Measurements from ENCODE around the gene MED27.

- TF ChIP-seq ZBTB33 (IDR thresholded peaks at IDR 0.05): no peak
- TF ChIP-seq CHD4 (IDR thresholded peaks at IDR 0.05): no peak
- no peak for TF ChIP-seq SIN3A (IDR thresholded peaks at IDR 0.05; ENCODE audit: low read depth, low read length)
- no peak for TF ChIP-seq CTCF (IDR thresholded peaks at IDR 0.05 in 2 of 3, conservative IDR thresholded peaks at IDR 0.05 in 1 of 3; ENCODE audit: control insufficient read depth in 2 of 3, extremely low read depth in 1 of 3, insufficient read depth in 1 of 3, low read depth in 3 of 3, low read length in 3 of 3)
- no peak for TF ChIP-seq YY1 (IDR thresholded peaks at IDR 0.05; ENCODE audit: low read depth, low read length)
- no peak for TF ChIP-seq CHD1 (IDR thresholded peaks at IDR 0.05; ENCODE audit: low read depth, low read length)
- TF ChIP-seq MTA3 (IDR thresholded peaks at IDR 0.05; ENCODE audit: borderline replicate concordance, low read length): no peak
- no peak for TF ChIP-seq MAX (IDR thresholded peaks at IDR 0.05; ENCODE audit: low read depth, low read length)
- no peak for TF ChIP-seq ATF2 (IDR thresholded peaks at IDR 0.05; ENCODE audit: low read length)
- TF ChIP-seq CBX5 (IDR thresholded peaks at IDR 0.05; ENCODE audit: low read depth): no peak
- TF ChIP-seq, protein P1, sequence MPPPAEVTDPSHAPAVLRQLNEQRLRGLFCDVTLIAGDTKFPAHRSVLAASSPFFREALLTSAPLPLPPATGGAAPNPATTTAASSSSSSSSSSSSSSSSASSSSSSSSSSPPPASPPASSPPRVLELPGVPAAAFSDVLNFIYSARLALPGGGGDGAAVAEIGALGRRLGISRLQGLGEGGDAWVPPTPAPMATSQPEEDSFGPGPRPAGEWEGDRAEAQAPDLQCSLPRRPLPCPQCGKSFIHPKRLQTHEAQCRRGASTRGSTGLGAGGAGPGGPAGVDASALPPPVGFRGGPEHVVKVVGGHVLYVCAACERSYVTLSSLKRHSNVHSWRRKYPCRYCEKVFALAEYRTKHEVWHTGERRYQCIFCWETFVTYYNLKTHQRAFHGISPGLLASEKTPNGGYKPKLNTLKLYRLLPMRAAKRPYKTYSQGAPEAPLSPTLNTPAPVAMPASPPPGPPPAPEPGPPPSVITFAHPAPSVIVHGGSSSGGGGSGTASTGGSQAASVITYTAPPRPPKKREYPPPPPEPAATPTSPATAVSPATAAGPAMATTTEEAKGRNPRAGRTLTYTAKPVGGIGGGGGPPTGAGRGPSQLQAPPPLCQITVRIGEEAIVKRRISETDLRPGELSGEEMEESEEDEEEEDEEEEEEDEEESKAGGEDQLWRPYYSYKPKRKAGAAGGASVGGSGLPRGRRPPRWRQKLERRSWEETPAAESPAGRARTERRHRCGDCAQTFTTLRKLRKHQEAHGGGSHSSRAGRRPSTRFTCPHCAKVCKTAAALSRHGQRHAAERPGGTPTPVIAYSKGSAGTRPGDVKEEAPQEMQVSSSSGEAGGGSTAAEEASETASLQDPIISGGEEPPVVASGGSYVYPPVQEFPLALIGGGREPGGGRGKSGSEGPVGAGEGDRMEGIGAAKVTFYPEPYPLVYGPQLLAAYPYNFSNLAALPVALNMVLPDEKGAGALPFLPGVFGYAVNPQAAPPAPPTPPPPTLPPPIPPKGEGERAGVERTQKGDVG (CRISPR knock-in tag; IDR thresholded peaks at IDR 0.05): no peak
- TF ChIP-seq, protein P2, sequence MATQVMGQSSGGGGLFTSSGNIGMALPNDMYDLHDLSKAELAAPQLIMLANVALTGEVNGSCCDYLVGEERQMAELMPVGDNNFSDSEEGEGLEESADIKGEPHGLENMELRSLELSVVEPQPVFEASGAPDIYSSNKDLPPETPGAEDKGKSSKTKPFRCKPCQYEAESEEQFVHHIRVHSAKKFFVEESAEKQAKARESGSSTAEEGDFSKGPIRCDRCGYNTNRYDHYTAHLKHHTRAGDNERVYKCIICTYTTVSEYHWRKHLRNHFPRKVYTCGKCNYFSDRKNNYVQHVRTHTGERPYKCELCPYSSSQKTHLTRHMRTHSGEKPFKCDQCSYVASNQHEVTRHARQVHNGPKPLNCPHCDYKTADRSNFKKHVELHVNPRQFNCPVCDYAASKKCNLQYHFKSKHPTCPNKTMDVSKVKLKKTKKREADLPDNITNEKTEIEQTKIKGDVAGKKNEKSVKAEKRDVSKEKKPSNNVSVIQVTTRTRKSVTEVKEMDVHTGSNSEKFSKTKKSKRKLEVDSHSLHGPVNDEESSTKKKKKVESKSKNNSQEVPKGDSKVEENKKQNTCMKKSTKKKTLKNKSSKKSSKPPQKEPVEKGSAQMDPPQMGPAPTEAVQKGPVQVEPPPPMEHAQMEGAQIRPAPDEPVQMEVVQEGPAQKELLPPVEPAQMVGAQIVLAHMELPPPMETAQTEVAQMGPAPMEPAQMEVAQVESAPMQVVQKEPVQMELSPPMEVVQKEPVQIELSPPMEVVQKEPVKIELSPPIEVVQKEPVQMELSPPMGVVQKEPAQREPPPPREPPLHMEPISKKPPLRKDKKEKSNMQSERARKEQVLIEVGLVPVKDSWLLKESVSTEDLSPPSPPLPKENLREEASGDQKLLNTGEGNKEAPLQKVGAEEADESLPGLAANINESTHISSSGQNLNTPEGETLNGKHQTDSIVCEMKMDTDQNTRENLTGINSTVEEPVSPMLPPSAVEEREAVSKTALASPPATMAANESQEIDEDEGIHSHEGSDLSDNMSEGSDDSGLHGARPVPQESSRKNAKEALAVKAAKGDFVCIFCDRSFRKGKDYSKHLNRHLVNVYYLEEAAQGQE (IDR thresholded peaks at IDR 0.05; ENCODE audit: low read depth, low read length): no peak
- TF ChIP-seq SUZ12 (IDR thresholded peaks at IDR 0.05; ENCODE audit: unreplicated experiment): no peak
- no peak for TF ChIP-seq PML (IDR thresholded peaks at IDR 0.05; ENCODE audit: low read length)
These were observed 85.1 kb downstream of the MED27 start for GRCh38 chr9:131994364-131995125.
